ENCODE data around the gene CRHR1.

DNA sequence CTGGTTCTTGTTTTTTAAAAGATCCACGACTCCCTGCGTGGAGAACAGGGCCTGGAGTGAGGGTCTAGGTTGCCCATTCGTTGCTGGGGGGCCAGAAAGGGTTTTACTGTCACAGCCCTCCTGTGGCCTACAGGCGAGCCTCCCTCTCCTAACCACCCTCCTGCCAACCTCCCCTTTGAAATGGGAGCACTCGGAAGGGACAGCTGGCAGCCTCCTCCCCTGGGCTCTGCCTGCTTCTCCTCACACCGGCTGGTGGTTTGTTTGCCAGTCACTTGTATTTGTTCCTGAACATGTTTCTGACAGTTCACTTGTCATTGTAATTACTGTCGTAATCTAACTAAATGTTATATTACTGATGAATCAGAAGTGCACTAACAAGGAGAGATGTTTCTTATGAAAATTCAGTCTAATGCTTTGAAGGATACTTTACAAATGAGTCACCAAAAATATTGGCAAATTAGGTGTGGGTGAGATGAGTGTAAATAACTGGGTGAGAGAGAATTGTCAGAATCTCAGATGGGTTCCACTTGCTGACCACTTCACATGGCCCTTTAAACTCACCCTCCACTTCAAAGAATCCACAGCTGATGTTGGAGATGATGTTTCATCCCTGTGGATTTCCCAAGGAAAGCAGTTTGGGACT, 57.9 kb downstream of the CRHR1 start:
- TF ChIP-seq, protein P1, sequence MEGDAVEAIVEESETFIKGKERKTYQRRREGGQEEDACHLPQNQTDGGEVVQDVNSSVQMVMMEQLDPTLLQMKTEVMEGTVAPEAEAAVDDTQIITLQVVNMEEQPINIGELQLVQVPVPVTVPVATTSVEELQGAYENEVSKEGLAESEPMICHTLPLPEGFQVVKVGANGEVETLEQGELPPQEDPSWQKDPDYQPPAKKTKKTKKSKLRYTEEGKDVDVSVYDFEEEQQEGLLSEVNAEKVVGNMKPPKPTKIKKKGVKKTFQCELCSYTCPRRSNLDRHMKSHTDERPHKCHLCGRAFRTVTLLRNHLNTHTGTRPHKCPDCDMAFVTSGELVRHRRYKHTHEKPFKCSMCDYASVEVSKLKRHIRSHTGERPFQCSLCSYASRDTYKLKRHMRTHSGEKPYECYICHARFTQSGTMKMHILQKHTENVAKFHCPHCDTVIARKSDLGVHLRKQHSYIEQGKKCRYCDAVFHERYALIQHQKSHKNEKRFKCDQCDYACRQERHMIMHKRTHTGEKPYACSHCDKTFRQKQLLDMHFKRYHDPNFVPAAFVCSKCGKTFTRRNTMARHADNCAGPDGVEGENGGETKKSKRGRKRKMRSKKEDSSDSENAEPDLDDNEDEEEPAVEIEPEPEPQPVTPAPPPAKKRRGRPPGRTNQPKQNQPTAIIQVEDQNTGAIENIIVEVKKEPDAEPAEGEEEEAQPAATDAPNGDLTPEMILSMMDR (optimal IDR thresholded peaks at IDR 0.05 in 1 of 3, IDR thresholded peaks at IDR 0.05 in 1 of 3, conservative IDR thresholded peaks at IDR 0.05 in 1 of 3; ENCODE audit: extremely low read depth in 1 of 3, insufficient read depth in 2 of 3, low read length in 3 of 3) = no peak
- no peak for TF ChIP-seq EZH2 (IDR thresholded peaks at IDR 0.05; ENCODE audit: low read length)

Measured in keratinocyte (primary cell).